ENCODE measurements around the gene WDR36.

WDR36 gene

DNA sequence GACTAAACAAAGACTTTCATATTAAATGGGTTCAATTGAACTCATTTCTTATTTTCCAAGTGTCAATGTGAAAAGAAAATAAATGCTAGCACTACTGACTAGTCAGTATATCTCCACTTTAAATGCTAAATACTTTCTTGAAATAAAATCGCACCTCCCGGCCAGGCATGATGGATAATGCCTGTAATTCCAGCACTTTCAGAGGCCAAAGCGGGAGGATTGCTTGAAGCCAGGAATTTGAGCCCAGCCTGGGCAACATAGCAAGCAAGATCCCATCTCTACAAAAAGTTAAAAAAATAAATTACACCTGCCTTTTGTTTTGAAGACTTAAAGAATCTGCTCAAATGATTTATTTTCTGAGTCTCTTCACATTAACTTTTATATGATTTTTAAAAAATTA is 34.7 kb downstream of the WDR36 start:
- TF ChIP-seq, protein P1, sequence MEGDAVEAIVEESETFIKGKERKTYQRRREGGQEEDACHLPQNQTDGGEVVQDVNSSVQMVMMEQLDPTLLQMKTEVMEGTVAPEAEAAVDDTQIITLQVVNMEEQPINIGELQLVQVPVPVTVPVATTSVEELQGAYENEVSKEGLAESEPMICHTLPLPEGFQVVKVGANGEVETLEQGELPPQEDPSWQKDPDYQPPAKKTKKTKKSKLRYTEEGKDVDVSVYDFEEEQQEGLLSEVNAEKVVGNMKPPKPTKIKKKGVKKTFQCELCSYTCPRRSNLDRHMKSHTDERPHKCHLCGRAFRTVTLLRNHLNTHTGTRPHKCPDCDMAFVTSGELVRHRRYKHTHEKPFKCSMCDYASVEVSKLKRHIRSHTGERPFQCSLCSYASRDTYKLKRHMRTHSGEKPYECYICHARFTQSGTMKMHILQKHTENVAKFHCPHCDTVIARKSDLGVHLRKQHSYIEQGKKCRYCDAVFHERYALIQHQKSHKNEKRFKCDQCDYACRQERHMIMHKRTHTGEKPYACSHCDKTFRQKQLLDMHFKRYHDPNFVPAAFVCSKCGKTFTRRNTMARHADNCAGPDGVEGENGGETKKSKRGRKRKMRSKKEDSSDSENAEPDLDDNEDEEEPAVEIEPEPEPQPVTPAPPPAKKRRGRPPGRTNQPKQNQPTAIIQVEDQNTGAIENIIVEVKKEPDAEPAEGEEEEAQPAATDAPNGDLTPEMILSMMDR (IDR thresholded peaks at IDR 0.05; ENCODE audit: insufficient read depth, missing control alignments): no peak
- no peak for DNase-seq (ENCODE audit: insufficient read length, low spot score)
- no peak for FAIRE-seq

DNA sequence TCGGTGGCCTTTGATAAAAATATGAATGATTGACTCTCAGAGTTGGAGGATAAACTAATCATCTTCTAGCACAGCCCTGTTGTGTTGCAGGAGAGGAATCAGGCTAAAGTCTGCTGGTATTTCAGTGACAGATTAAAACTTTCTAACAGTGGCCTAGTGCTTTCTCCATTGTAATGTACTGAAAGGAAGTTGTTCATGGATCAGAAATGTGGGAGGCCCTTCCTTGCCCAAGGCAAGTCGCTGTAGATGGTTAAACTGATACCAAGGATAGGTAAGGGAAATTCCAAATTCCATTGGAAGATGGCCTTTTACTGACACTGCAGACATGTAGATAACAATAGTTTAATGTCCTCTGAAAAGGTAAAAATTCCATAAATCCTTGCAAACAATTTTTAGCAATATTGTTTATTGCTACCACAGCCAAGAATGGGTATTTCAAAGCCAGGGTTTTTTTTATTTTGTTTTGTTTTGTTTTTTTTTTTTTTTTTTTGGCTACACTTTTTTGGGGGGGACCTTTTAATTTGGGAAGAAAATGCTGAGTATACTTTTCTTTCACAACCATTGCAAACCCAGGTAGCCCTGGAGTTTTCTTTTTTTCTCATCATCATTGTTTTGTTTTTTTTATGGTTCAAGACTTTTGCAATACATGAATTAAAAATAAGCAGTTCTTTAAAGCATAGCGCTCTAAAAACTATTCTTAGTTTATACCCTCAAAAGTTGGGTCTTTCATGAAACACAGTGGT is 35.5 kb downstream of the WDR36 start:
- DNase-seq (ENCODE audit: insufficient read length, low spot score): no peak
- TF ChIP-seq, protein P1 (IDR thresholded peaks at IDR 0.05; ENCODE audit: insufficient read depth, missing control alignments): no peak

DNA sequence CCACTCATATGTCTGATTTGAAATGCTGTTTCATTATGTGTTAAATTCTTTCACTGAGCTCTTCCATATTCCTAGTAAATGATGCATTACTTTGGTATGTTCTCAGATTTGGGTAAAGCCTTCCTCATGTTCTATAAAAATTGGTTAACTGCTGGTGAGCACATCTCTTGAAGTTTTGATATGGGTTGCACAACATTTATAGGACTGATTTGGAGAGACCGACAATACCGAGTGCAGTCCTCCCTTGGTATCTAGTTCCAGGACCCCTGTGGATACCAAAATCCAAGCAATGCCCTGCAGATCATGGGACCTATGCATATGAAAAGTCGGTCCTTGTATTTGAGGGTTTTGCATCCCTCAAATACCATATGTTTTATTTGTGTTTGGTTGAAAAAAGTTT is 37.8 kb downstream of the WDR36 start:
- TF ChIP-seq, protein P1 (IDR thresholded peaks at IDR 0.05; ENCODE audit: insufficient read depth, missing control alignments): no peak
- DNase-seq (ENCODE audit: insufficient read length, low spot score) (no peak), FAIRE-seq (no peak)

More for the DNA sequence above, 35.5 kb downstream of the WDR36 start:
- no peak for FAIRE-seq

DNA sequence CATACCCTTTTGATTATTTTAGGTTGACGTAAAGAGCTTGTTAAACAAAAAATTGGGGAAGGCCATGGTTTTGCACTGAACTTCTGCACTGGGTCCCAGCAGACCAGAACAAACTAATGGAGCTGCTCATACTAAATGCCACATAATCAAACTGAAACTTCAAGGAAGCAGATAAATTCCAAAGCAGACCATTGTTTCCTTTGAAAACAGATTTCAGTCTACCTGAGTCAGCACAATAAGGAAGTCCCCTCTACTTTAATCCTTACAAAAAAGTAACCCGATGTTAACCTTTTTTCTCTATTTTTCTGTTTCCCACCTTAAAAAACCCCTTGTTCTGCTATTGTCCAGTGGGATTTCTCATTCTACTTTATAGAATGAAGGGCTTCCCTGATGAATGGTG is 39.2 kb downstream of the WDR36 start:
- DNase-seq (ENCODE audit: insufficient read length, low spot score) (no peak), FAIRE-seq (no peak)
- TF ChIP-seq, protein P1 (IDR thresholded peaks at IDR 0.05; ENCODE audit: insufficient read depth, missing control alignments): no peak

DNA sequence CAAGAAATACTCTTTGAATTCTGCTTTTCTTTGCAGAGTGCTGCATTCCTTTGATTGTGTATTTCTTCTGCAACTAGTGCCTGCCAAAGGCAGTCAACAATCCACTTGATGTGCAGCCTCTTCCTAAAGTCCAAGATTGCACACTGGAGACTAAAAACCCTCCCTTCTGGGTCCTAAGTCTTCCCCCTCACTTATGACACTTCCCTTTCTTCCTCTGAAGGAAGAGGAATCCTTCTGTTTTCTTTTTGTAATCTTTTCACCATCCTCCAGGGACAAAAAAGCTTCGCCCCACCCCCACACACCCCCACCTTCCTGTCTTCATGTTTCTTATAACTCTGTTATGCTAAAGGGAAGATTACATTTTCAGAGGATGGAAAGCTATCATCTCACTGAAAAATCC is 39.9 kb downstream of the WDR36 start:
- FAIRE-seq (no peak), DNase-seq (ENCODE audit: insufficient read length, low spot score) (no peak)
- TF ChIP-seq, protein P1 (IDR thresholded peaks at IDR 0.05; ENCODE audit: insufficient read depth, missing control alignments): no peak

DNA sequence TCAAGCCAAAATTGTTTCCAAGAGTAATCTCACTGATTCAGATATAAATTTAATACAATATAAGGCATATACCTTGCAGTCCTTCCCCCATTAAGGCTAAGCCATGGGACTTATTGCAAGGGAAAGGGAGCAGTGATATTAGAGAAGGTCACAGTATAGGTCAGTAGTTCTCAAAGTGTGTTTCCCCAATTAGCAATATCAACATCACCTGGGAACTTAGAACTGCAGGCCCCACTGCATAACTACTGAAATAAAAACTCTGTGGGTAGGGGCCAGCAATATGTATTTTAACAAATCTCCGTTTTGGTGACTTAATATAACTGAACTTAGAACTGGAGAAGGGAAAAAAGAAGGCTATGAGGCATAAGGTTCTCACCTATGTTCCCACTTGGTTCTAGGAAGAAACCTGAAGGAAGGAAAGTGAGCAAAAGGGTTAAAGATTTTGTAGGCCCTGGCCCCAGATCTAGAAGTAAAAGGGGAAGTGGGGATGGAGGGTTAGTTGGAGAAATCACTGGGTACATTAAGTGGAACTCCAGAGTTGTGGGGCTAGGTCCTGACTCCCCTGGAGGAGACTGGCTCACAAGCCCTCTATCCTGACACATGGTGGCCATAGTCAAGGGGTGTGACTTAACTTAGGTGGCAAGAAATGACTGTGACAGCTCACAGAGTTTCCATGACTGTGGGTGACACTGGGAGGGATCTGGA is 40.7 kb downstream of the WDR36 start:
- FAIRE-seq (no peak), DNase-seq (ENCODE audit: insufficient read length, low spot score) (no peak)
- TF ChIP-seq, protein P1 (IDR thresholded peaks at IDR 0.05; ENCODE audit: insufficient read depth, missing control alignments): no peak

DNA sequence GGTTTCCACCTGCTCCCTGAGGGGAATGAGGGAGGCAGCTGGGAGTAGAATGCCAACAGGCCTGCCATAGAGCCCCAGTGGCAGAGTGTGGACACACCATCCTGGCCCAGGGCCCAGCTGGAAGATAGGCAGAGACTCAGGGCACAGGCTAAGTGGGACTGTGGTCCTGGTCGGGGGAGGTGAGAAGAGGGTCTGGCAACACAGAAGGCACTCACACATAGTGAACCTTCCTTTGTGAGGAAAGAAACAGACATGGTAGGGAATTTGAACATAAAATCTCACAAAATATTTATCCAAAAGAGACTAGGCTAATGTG is 41.2 kb downstream of the WDR36 start:
- no peak for DNase-seq (ENCODE audit: insufficient read length, low spot score)

More for the DNA sequence above, 41.2 kb downstream of the WDR36 start:
- no peak for FAIRE-seq
- TF ChIP-seq, protein P1 (IDR thresholded peaks at IDR 0.05; ENCODE audit: insufficient read depth, missing control alignments): no peak
